ENCODE data around the gene MYRFL. TPM values are rescaled to one million over a fixed set of nuclear protein-coding genes. Genes with fewer than 3 reads are reported as not detected.

The MYRFL gene
- total RNA-seq, 2 donors from 2014 or later, result 0.37 to 0.45 TPM

GRCh38 chr12:69921831-69922230 lies 96.8 kb downstream of the MYRFL start:
- Histone ChIP-seq H3K4me1 (peaks cover 10% of the 10 kb centered on the region), H3K36me3 (no peaks in the 10 kb centered on the region), H3K27me3 (no peaks in the 10 kb centered on the region), H3K9me3 (no peaks in the 10 kb centered on the region), H3K4me3 (no peak overlapping the region), H3K9ac (ENCODE audit: low read depth in 2 of 2, low read length in 2 of 2) (no peak overlapping the region), H3K27ac (no peak overlapping the region)
- DNase-seq, result no peak
- intact Hi-C loops (cut with DNase I), result no loop called here
- no peak for TF ChIP-seq CTCF (IDR thresholded peaks at IDR 0.05)

- peaks cover 10% of the 10 kb centered on the region for H3K4me1 ChIP-seq
- H3K9me3 ChIP-seq, result no peaks in the 10 kb centered on the region
- no peak overlapping the region for H3K4me3 ChIP-seq
- no peak for DNase-seq
- no peak overlapping the region for H3K9ac ChIP-seq (ENCODE audit: low read depth in 2 of 2, low read length in 2 of 2)
- no peaks in the 10 kb centered on the region for H3K36me3 ChIP-seq
- H3K27ac ChIP-seq, result no peak overlapping the region
- no peak for TF ChIP-seq CTCF (IDR thresholded peaks at IDR 0.05)
- no peaks in the 10 kb centered on the region for H3K27me3 ChIP-seq
- intact Hi-C loops (cut with DNase I), result no loop called here
Measured at GRCh38 chr12:69922999-69923398, 98.0 kb downstream of the MYRFL start.

- intact Hi-C loops (cut with DNase I), result no loop called here
- no peak overlapping the region for H3K27ac ChIP-seq
- H3K36me3 ChIP-seq, result no peaks in the 10 kb centered on the region
- no peaks in the 10 kb centered on the region for H3K27me3 ChIP-seq
- TF ChIP-seq CTCF (IDR thresholded peaks at IDR 0.05), result no peak
- H3K4me3 ChIP-seq, result no peak overlapping the region
- H3K4me1 ChIP-seq, result no peaks in the 10 kb centered on the region
- no peaks in the 10 kb centered on the region for H3K9me3 ChIP-seq
- H3K9ac ChIP-seq (ENCODE audit: low read depth in 2 of 2, low read length in 2 of 2), result no peak overlapping the region
- DNase-seq, result no peak
Measured at GRCh38 chr12:69925291-69925690, 100.3 kb downstream of the MYRFL start.

- Histone ChIP-seq H3K9me3 (no peaks in the 10 kb centered on the region), H3K27me3 (no peaks in the 10 kb centered on the region), H3K9ac (ENCODE audit: low read depth in 2 of 2, low read length in 2 of 2) (no peak overlapping the region), H3K4me1 (no peaks in the 10 kb centered on the region), H3K27ac (no peak overlapping the region), H3K4me3 (no peak overlapping the region), H3K36me3 (no peaks in the 10 kb centered on the region)
- TF ChIP-seq CTCF (IDR thresholded peaks at IDR 0.05), result no peak
- no peak for DNase-seq
- intact Hi-C loops (cut with DNase I), result no loop called here
Measured at GRCh38 chr12:69927164-69927563, 102.1 kb downstream of the MYRFL start.

- DNase-seq, result no peak
- Histone ChIP-seq H3K36me3 (no peaks in the 10 kb centered on the region), H3K4me1 (no peaks in the 10 kb centered on the region), H3K9me3 (no peaks in the 10 kb centered on the region), H3K9ac (ENCODE audit: low read depth in 2 of 2, low read length in 2 of 2) (no peak overlapping the region), H3K27ac (no peak overlapping the region), H3K27me3 (no peaks in the 10 kb centered on the region), H3K4me3 (no peak overlapping the region)
- TF ChIP-seq CTCF (IDR thresholded peaks at IDR 0.05), result no peak
- intact Hi-C loops (cut with DNase I), result no loop called here
Measured at GRCh38 chr12:69929125-69929524, 104.1 kb downstream of the MYRFL start.

GRCh38 chr12:69929531-69929930 lies 104.5 kb downstream of the MYRFL start:
- no peak overlapping the region for H3K4me3 ChIP-seq

More at GRCh38 chr12:69929531-69929930, 104.5 kb downstream of the MYRFL start:
- Histone ChIP-seq H3K27me3 (no peaks in the 10 kb centered on the region), H3K9ac (ENCODE audit: low read depth in 2 of 2, low read length in 2 of 2) (no peak overlapping the region), H3K36me3 (no peaks in the 10 kb centered on the region), H3K4me1 (no peaks in the 10 kb centered on the region), H3K9me3 (no peaks in the 10 kb centered on the region), H3K27ac (no peak overlapping the region)
- TF ChIP-seq CTCF (IDR thresholded peaks at IDR 0.05), result no peak
- intact Hi-C loops (cut with DNase I), result no loop called here
- no peak for DNase-seq
